ENCODE measurements around the gene RYR3.

RYR3 gene

DNA sequence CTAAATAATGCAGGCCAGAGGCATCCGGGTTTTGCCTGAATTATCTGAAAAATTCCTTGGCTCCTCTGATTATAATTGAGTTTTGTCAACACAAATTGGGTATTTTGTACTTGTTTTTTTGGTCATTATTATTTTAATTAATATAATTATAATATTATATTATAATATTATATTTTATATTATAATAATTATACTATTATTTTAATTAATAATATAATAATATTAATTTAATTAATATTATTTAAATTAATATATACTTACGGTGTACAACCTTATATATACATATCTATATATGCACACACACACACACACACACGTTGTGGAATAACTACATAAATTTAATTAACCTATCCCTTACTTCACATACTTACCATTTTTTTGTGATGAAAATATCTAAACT is 73.5 kb downstream of the RYR3 start:
- DNase-seq (ENCODE audit: low spot score) = no peak

DNA sequence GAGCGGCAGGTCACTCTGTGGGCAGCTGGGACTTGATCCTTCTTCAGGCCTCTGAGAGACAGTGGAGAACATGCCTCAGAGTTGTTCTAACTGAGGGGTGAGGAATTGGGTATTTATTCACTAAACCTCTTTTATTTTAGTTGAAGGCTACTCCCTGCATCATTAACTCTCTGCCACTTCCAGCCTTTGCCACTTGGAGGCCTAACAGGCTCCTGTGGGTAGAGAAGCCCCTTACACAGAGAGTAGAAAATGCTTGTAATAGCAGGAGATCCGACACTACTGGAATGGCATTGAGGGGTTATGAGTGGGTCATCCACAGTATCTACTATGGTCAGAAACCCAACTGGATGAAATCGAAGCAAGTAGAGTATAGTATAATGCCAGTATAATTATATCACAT is 81.7 kb downstream of the RYR3 start:
- no peak for DNase-seq (ENCODE audit: low spot score)

DNA sequence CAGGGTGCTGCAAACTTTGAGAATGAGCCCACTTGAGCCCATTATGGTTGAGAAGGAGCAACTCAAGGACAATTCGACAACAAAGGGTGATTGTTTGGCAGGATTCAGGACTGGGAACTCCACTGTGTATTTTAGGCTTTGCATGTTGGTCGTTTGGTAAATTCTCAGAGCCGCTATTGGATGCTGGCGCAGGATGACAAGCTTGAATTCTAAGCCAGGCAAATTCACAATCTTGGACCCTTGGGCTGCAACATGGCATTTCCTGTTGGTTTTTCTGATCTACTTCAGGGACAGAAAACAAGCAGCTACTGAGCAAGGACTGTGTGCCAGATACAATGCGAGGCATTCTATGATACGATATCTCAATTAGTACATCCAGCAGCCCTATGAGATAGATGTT is 82.8 kb downstream of the RYR3 start:
- DNase-seq (ENCODE audit: low spot score) = no peak

DNA sequence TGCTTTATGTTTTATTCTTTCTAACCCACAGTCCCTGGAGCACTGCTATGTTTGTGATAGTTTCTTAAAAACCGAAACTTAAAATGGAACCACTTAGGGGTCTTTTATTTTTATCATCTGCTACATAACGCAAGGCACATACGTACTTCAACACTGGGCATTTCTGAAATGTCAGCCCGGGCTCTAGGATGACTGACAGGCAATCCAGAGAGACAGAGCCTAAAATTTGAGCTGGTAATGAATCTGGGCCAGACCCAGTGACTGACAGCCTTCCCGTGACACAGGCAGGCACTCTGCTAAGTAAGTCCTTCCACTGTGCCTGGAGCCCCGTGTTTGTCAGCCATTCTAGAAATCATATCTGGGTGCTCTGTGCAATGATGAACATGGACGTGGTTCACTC is 84.6 kb downstream of the RYR3 start:
- DNase-seq (ENCODE audit: low spot score) = no peak

DNA sequence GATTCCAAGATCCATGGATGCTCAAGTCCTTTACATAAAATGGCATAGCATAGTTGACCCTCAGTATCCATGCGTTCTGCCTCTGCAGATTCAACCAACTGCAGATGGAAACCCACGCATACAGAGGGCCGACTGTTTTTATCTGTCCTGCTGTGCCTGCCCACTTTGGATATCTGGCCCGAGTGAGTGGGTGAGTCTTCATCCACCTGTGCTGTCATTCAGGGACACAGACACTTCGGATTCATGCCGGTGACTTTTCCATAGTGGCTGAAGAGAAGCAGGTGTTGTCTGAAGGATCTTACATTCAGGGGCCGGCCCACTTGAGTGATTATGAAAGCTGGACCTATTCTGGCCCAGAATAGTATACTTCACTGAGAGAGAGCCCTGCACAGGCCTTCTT is 85.1 kb downstream of the RYR3 start:
- DNase-seq (ENCODE audit: low spot score) = no peak

DNA sequence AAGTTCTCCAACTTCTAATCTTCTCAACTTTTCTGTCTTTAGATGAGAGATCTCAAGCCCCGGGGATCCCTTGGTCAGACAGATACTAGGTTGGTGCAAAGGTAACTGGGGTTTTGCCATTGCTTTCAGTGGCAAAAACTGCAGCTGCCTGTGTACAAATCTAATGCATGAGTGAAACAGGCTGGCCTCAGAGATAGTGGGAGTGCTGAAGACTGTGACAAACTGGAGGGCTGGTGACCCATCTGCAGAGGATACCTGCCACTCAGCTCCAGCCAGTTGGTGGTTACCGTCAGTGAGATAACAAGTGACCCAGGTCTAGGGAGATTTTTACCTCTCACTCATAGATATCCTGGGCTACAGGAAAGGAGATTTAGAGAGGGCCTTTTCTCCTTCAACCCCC is 85.7 kb downstream of the RYR3 start:
- DNase-seq (ENCODE audit: low spot score) = no peak

DNA sequence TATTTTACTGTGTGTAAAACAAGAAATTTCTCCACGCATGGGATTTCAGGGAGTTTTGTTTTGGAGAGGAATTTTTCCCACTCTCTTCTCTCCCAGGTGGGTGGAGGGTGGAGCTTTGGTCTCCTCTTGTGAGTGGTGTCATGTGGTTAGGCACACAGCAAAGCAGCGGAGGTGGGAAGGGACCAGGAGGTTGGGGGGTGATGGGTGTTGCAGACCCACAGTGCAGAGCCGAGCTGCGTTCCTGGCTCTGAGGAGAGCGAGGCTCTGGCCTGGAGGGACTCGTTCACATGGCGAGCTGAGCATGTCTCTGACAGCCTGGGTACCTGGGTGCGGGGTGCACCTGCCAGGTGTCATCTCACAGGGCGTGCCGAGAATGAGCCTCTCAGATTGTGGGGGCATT is 87.8 kb downstream of the RYR3 start:
- DNase-seq (ENCODE audit: low spot score) = no peak

DNA sequence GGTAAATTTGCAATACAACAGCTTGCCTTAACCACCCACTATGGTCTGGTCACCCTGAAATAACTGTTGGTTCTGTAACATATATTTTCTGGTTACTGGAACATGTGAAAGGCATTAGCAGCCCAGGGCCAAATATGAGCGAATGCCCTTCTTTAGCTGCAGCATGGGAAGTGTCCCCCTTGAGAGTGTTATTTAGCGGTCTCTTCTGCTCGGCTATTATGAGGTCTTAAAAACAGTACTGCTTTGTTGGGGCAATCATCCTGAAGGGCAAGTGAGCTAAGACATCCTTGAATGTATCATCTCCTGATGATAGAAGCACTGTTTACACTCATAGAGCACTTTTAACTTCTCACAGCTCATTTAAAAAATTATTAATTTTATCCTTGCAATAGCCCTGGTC is 90.2 kb downstream of the RYR3 start:
- no peak for DNase-seq (ENCODE audit: low spot score)

DNA sequence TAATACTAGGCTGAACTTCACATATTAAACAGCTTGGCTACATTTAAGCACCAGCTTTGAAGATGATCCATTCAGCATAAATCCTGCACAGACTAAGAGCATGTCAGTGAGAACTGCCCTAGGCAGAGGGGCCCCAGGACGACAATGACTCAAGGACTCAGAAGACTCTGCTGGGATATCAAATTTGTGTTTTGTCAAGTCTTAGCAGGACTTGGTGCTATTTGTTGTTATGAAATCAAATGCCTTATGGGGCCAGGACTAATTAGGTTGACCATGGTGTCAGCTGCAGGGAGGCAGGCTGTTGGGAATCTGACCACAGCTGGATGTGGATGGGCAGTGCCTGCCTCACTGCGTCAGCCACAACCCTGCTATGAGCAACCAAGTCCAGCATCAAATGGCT is 91.8 kb downstream of the RYR3 start:
- DNase-seq (ENCODE audit: low spot score) = no peak

DNA sequence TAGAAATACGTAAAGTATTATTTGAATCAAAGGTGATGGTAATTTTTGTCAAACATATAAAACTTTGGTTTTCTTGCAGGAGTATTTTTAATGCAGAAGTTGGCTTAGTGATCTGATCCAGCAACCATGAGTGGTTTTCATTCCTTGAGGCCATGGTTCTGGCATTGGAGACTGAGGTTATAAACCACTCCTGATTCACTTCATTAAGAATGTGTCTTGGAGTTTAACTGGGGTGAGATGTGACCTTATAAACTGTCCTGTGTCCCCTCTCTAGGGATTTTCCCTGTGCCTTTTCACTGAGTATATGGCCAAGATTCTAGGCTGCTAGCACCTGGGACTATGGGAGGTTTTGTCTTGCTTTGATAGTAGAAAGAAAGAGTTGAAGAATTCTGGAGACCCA is 94.3 kb downstream of the RYR3 start:
- DNase-seq (ENCODE audit: low spot score) = no peak

DNA sequence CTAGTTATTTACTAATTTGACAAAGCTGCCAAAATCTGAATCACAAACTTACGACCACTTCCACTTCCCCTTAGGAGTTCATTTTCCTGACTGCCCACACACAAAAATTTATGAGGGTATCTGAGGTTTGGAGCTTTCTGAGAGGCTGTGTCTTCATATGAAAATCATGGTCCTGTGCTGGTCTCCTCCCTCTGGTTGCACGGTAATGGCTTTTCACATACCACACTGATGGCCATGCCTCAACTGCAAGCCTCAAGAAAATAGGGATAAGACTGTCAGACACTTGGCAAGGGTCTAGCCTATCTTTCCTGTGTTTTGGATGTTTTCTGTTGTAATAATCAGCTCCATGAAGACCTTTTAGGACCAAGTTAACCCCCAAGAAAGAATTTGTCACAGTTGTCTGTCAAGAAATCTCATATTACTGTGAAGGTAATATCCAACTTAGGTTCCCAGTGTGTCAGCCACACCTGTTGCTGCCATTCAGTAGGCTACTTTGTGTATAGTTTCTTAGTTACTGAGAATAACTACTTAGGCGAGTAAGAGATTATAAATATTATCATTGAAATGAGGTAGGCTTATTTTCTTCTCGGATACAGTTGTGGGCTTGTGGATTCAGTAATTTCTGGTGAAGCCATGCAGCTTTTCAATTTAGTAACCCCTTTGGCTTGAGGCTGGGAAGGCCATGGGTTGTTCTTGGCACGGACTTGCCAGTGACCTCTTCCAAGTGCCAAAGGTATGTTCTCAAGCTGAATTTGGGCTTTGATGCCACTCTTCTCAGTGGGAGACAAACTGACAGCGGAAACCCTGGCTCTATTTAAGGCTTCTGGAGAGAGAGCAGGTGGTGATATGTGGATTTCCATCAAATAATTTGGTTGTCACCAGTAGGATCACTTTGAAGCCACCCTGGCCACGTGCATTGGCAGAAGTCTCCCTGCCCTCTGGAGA is 101.1 kb downstream of the RYR3 start:
- no peak for DNase-seq (ENCODE audit: low spot score)

DNA sequence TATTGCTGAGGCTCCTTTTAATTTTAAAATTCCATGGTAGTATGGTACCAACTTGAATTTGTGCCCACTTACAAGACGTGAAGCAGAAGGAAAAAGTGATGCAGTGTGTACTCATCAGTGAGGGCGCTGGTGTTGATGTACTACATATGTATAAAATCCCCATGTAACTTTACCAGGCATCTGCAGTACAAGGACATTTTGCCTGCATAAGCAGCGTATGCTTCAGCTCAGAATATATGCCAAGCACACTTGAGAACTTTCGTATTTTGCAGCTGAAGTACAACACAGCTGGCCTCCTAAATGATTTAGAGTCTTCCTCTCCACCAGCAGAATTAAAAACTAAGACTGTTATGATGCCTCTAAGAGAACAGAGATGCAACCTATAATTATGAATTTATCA is 108.9 kb downstream of the RYR3 start:
- no peak for DNase-seq (ENCODE audit: low spot score)

DNA sequence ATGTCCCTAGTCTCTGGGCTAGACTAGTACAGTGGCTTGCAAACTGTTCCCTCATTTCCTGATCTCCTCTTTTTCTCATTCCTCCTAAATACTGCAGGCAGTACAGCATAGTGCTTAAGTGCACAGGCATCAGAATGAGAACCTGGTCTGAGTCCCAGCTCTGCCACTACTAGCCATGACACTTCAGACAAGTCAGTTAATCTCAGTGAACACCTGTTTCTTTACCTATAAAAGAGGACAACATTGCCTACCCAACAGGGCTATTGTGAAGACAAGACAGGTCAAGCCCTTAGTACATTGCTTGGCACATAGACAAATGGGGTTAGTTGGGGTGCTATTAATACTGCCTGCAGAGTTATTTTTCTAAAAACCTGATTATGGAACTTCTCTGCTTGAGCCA is 113.3 kb downstream of the RYR3 start:
- no peak for DNase-seq (ENCODE audit: low spot score)

DNA sequence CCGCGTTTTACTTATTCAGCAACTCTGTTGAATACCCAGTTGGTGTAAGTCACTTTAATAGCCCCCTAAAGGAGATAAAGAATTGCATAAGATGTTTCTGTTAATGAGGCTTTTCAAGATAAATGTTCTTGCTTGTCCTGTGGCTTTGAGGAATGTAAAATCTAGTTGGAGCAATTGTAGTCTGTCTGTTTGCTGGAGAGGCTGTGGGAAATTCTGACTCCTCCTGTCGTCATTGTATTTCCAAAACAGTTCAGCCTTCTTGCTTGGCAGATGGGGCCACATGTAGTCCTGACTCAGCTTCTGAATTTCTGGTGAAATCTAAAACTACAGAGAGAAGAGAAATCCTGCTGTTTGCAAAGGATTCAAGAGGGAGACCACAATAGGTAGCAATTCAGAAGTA is 114.4 kb downstream of the RYR3 start:
- DNase-seq (ENCODE audit: low spot score) = no peak

DNA sequence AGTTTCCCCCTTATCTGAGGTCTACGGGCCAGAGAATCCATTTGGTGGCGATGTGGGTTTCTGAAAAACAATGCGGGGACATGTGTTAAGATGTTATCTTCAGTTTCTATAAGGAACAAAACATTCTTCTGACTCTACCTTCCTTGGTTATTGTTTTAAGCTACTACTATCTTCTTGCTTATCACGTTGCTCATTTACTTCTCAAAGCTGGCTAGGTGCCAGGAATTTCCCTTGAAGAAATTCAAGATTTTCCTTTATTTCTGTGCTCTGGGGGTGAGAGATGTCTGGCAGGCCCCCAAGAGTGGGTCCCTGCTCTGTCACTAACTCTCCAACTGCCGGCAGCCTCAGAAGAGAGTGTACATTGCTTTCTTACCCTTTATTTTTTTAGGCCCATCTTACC is 119.8 kb downstream of the RYR3 start:
- no peak for DNase-seq (ENCODE audit: low spot score)

DNA sequence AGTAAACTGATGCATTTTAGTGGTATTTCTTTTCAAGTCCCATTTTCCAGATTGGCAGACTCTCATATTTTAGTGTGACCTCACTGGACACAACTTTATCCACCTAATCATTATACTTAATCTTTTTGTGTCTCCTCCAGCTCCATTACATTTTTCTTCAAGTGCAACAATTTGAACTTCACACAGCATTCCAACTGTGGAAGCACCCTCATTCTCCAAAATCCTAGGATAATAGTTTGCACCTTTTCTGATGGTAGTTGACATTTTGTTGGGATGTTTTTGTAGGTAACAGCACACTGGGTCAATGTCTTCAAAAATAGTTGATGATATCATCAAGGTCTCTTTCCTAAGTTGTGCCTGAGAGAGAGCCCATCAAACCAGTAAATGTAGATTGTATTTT is 123.1 kb downstream of the RYR3 start:
- no peak for DNase-seq (ENCODE audit: low spot score)

DNA sequence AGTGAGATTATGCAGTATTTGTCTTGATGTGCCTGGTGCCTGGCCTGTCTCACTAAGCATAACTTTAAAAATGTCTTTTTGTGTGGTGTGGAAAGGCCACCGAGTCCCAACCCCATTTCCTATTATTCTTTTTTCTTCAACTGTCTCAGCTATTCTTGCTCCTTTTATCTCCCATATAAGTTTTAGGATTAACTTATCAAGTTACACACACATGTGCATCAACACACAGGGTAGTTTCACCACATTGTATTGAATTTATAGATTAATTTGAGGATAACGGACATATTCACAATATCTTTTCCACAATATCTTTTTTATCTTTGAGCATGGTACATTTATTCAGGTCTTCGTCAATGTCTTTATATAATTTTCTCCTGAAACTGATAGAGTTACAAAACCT is 127.6 kb downstream of the RYR3 start:
- no peak for DNase-seq (ENCODE audit: low spot score)

DNA sequence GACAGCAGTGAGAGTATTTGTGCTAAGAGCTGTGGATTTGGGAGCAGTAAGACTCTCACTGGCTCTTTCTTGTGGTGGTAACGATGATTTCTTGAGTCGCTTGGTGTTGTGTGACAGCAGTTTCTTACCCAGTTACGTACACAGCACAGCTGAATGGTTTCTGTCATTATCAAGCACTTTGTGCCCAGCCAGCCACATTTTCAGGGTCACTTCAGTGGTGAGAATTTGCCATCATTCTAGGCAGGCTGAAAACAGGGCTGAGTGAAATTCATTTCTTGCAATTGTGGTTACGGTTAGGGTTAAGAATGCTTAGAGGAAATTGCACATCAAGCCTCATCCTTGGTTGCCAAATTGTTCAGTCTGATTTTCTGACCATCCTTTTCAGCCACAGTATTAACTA is 130.1 kb downstream of the RYR3 start:
- DNase-seq (ENCODE audit: low spot score) = no peak

DNA sequence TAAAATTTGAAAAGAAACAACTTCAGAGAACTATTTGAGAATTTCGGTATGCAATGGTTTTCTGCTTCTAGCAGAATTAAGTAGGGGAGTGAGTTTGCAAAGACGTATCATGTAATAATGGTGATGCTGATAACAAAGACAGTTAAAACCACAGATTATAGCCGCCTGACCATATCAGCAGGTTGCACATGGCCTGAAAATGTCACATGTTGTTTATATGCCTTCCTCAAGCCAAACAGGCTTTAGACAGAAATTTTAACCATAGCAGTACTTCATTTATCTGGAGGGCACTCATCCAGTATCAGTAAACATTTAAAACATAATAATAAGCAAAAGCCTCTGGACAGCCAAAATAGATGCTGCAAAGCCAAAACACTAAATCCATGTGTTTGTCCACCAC is 131.7 kb downstream of the RYR3 start:
- no peak for DNase-seq (ENCODE audit: low spot score)

DNA sequence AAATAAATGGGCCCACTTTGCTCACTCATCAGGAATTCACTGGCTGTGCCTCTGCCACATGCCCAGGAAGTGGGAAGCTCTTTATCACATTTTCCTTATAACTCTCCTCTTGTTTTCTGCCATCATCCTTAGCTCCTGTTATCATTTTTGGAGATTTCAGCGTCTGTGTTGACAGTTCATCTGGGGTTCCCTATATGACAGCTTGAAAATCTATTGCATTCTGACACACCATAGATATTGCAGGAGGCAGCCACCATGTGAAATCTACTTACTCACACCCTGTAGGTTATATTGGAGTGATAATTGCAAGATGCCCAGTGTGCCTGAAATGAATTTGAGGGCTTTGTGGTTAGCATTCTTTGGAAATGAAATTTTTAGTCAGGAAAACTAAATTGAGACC is 132.9 kb downstream of the RYR3 start:
- no peak for DNase-seq (ENCODE audit: low spot score)

DNA sequence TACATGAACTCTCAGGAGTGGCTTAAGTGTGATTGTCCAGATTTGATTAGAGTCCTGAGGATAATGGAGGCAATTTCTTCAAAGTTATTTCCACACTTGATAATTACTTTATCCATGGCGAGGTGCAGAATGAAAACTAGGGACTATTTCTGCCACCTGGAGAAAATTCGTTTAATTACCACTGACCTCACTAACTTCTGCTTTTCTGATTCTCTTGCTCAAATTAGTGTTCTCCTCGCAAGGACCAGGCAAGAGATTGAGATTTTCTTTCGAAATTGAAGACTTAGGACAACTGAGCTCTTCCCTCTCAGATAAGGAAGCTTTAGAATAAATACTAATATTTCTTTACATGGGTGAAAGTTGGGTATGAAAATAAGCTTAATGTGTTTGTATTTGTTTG is 135.2 kb downstream of the RYR3 start:
- DNase-seq (ENCODE audit: low spot score) = no peak

DNA sequence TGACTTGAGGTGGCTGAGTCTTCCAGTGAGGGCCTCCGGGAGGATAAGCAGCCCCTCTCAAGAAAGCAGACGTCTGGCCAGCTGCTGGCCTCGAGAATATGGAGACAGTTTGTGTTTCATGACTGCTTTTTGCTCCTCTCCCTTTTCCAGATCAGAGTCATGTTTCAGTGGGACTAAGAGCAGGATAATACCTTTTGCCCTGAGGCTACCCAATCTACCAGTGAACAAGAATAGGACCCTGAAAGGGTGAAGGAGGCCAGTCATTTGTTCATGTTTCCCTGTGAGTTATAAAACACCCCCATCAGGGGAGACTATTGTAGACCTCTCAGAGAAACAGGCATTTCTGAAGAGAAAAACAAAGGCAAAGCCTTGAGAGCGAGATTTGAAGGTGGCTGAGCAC is 137.4 kb downstream of the RYR3 start:
- DNase-seq (ENCODE audit: low spot score) = no peak

DNA sequence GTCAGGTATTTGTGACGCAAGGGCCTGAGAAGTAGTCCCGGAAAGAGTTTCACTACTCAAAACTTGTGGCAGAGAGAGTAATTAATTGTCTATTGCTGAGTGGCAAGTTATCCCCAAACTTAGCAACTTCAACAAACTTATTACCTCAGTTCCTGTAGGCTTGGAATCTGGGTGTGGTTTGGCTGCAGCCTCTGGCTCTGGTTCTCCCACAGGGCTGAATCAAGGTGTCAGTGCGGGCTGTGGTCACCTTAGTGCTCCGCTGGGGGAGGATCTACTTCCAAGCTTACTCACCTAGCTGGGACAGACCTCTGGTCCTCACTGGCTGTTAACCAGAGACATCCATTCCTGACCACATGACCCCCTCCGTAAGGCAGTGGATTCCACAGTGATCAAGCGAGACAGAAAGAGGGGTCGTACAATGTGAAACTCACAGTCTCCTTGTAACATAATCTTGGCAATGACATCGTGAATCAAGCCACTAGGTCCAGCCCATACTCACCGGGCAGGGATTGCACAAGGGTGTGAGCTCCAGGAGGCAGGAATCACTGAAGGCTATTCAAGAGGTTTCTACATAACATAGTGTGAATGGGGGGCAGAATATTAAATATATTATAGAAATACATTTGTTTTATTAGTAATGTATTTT is 138.3 kb downstream of the RYR3 start:
- no peak for DNase-seq (ENCODE audit: low spot score)

DNA sequence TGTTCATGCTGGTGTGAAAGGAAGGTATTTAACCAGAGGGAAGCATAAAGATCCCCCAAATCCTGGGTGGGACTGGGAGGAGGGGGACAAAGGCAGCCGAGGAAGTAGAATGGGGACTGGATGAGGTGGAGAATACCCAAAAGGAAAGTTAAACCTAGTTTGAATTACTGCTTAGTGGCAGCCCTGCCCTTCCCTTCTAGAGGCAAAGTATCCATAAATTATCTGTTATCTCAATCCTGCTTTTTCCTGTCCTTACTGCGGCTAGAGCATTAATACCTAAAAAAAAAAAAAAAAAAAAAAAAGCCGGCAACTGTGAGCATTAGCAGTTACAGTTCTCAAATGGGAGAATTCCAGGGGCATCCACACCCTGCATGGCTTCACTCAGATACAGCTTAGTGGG is 139.0 kb downstream of the RYR3 start:
- DNase-seq (ENCODE audit: low spot score) = no peak

All from hepatic stellate cell (primary cell).